HepG2 (cell line): Measurements from ENCODE around the gene STK39. TPM values are rescaled to one million over a fixed set of nuclear protein-coding genes. Genes with fewer than 3 reads are reported as not detected.

Experiments
- ATAC-seq: fragments of 200-7000 bp; cut with Tn5 transposase; 3 replicates; pipeline ENCODE4 v1.9.1; 2020; ENCODE audit warnings: mild to moderate bottlenecking, moderate library complexity
- BruUV-seq: library from RNA; stranded (reverse); fragments of 400-500 nt; replicated peaks from 2 replicates; lab custom pipeline; 2021; lab: Mats Ljungman, UMichigan
- CTCF ChIA-PET: fragments of 300-600 bp; formaldehyde crosslinking; extraction: SDS; loops from one replicate; lab custom pipeline; 2021; ENCODE audit warnings: low total read pairs, inconsistent platforms, low intra/inter-chr PET ratio; lab: Yijun Ruan, JAX
- POLR2A ChIA-PET: fragments of 350-600 bp; sonication (Branson Sonifier 250); formaldehyde crosslinking; loops from one replicate; lab custom pipeline; 2020; ENCODE audit warnings: antibody characterized with exemption, inconsistent platforms; lab: Yijun Ruan, JAX
- DNase-seq: peaks from one replicate; pipeline ENCODE4 v3.0.0-alpha.2; 2015; ENCODE audit warnings: low spot score
- FAIRE-seq: peaks from 3 replicates; lab custom pipeline; 2011; peaks lifted over from hg19 to GRCh38; lab: Jason Lieb, UNC
- H2AFZ ChIP-seq: one replicate; pipeline ENCODE4 v1.6.1; 2011; ENCODE audit warnings: low read length, inconsistent platforms
- H3K27ac ChIP-seq: fragments of 300-600 bp; 3 replicates; pipeline ENCODE4 v1.8.0; 2011; ENCODE audit warnings: mixed run types, mild to moderate bottlenecking, mixed read lengths, low read length, inconsistent platforms; ENCODE audit not compliant: insufficient read depth; ENCODE audit errors: extremely low read length
- H3K27me3 ChIP-seq, 2 experiments: fragments of 200-600 bp in 1 of 2; 2 replicates in 1 of 2; 3 replicates in 1 of 2; pipeline versions ENCODE4 v1.6.0 to v1.8.0; 2011; ENCODE audit warnings: low read length in 2 of 2, mild to moderate bottlenecking in 2 of 2, moderate library complexity in 2 of 2, inconsistent platforms in 1 of 2; ENCODE audit not compliant: insufficient read depth in 2 of 2, control insufficient read depth in 1 of 2
- H3K36me3 ChIP-seq, 2 experiments: fragments of 200-600 bp in 1 of 2; replicated peaks in 1 of 2; 2 replicates in 1 of 2; 3 replicates in 1 of 2; pipeline versions ENCODE4 v1.5.1 to v1.8.0; 2011; ENCODE audit warnings: low read length in 2 of 2, inconsistent platforms in 1 of 2; ENCODE audit not compliant: insufficient read depth in 2 of 2, control insufficient read depth in 1 of 2
- H3K4me1 ChIP-seq: 2 replicates; pipeline ENCODE4 v1.5.1; 2012; ENCODE audit warnings: low read length, inconsistent platforms; ENCODE audit not compliant: insufficient read depth
- H3K4me2 ChIP-seq: 2 replicates; pipeline ENCODE4 v1.6.0; 2011; ENCODE audit warnings: low read depth, low read length, inconsistent platforms
- H3K4me3 ChIP-seq, 3 experiments: fragments of 200-600 bp in 1 of 3; sonication (generic), shearing (Covaris generic) in 1 of 3; replicated peaks in 1 of 3; 2 replicates each; pipeline ENCODE4 v1.5.1; 2011 to 2016; ENCODE audit warnings: low read length in 3 of 3, inconsistent platforms in 2 of 3, low read depth in 2 of 3, mild to moderate bottlenecking in 2 of 3, control low read depth in 1 of 3, mixed read lengths in 1 of 3; ENCODE audit not compliant: insufficient read depth in 1 of 3
- H3K79me2 ChIP-seq: one replicate; pipeline ENCODE4 v1.6.1; 2011; ENCODE audit warnings: low read length, inconsistent platforms; ENCODE audit not compliant: insufficient read depth
- H3K9ac ChIP-seq: 2 replicates; pipeline ENCODE4 v1.6.0; 2011; ENCODE audit warnings: mild to moderate bottlenecking, low read depth, low read length, inconsistent platforms; ENCODE audit not compliant: insufficient read depth
- H3K9me3 ChIP-seq: 2 replicates; pipeline ENCODE4 v1.5.1; 2012; ENCODE audit warnings: mild to moderate bottlenecking, low read length
- H4K20me1 ChIP-seq: 2 replicates; pipeline ENCODE4 v1.6.0; 2011; ENCODE audit warnings: inconsistent platforms, mild to moderate bottlenecking, low read length, moderate library complexity; ENCODE audit not compliant: insufficient read depth
- ARNTL ChIP-seq: sonication (generic); formaldehyde crosslinking; IDR thresholded peaks from 2 replicates; pipeline ENCODE4 v1.4.0; 2020; ENCODE audit warnings: mild to moderate bottlenecking, missing genetic modification reagents
- GFI1 ChIP-seq: sonication (generic); formaldehyde crosslinking; IDR thresholded peaks from 2 replicates; pipeline ENCODE4 v1.5.0; 2020; ENCODE audit warnings: missing genetic modification reagents, mild to moderate bottlenecking, borderline replicate concordance
- GMEB1 ChIP-seq: sonication (generic); formaldehyde crosslinking; IDR thresholded peaks from 2 replicates; pipeline ENCODE4 v1.5.1; 2020; ENCODE audit warnings: missing genetic modification reagents, mild to moderate bottlenecking, borderline replicate concordance
- LRRFIP1 ChIP-seq: sonication (generic); formaldehyde crosslinking; conservative IDR thresholded peaks from 2 replicates; pipeline ENCODE4 v1.4.0; 2020; ENCODE audit warnings: missing genetic modification reagents
- MAFK ChIP-seq, 2 experiments: IDR thresholded peaks in 1 of 2; conservative IDR thresholded peaks in 1 of 2; 2 replicates each; pipeline ENCODE4 v1.6.1; 2011; ENCODE audit warnings: improper control_type of control experiment in 2 of 2, low read length in 2 of 2
- MEF2D ChIP-seq: sonication (generic); formaldehyde crosslinking; IDR thresholded peaks from 2 replicates; pipeline ENCODE4 v1.5.1; 2020; ENCODE audit warnings: mild to moderate bottlenecking, missing genetic modification reagents
- RBM22 ChIP-seq: fragments of 200-400 bp; formaldehyde crosslinking; optimal IDR thresholded peaks from 2 replicates; pipeline ENCODE3; 2017; ENCODE audit warnings: mild to moderate bottlenecking, low read length, moderate library complexity
- SMC3 ChIP-seq: IDR thresholded peaks from 2 replicates; pipeline ENCODE4 v1.6.1; 2011; ENCODE audit warnings: low read length, improper control_type of control experiment
- ZMYM4 ChIP-seq: sonication (generic); formaldehyde crosslinking; IDR thresholded peaks from 2 replicates; pipeline ENCODE4 v1.8.1; 2023; ENCODE audit warnings: mild to moderate bottlenecking, missing genetic modification reagents
- ZNF362 ChIP-seq: sonication (generic); formaldehyde crosslinking; IDR thresholded peaks from 2 replicates; pipeline ENCODE4 v1.4.0; 2020; ENCODE audit warnings: missing genetic modification reagents, mild to moderate bottlenecking, borderline replicate concordance
- WGBS: methylation state at CpG from one replicate; pipeline ENCODE4 v1.1.6; 2017; ENCODE audit warnings: low lambda C conversion rate; 5-methylcytosine and 5-hydroxymethylcytosine counted together
- in situ Hi-C: cut with HindIII; loops from 2 replicates; pipeline ENCODE4 v1.10.0; 2017; ENCODE audit warnings: low pct_unique_long_range_greater_than_20kb; ENCODE audit not compliant: extremely low pct_ligation_motif_present
- intact Hi-C: fragments of 100-400 bp; cut with micrococcal nuclease; formaldehyde crosslinking; loops from one replicate; pipeline ENCODE4 v1.10.0; 2022; ENCODE audit not compliant: unreplicated experiment
- polyA plus RNA-seq, 8 experiments: library from polyadenylated mRNA; depleted of rRNA in 3 of 8; stranded (reverse) in 7 of 8; unstranded in 1 of 8; fragments of >200 nt; fragmentation: Illumina TruSeq in 4 of 8; extraction: Trizol in 4 of 8; gene quantifications; 2 replicates each; pipeline versions ENCODE4 v1.2.1 to v1.2.3, GENCODE V29; 2011 to 2016; ENCODE audit warnings: low read depth in 4 of 8, missing spikeins in 1 of 8, mixed read lengths in 1 of 8; ENCODE audit not compliant: insufficient read depth in 1 of 8
- total RNA-seq, 5 experiments: library from RNA; depleted of rRNA; stranded (reverse); fragments of >200 nt; fragmentation: Illumina TruSeq; extraction: Trizol; gene quantifications; 2 replicates each; pipeline ENCODE4 v1.2.3, GENCODE V29; 2016; ENCODE audit warnings: low read depth in 1 of 5
- TF ChIP-seq, protein P1 (sequence below): sonication (generic); formaldehyde crosslinking; IDR thresholded peaks from 2 replicates; pipeline ENCODE4 v1.5.0; 2020; ENCODE audit warnings: missing genetic modification reagents
- TF ChIP-seq, protein P2 (sequence below): sonication (generic); formaldehyde crosslinking; IDR thresholded peaks from 2 replicates; pipeline ENCODE4 v1.5.0; 2020; ENCODE audit warnings: mild to moderate bottlenecking, missing genetic modification reagents, moderate library complexity
- TF ChIP-seq, protein P3 (sequence below): sonication (generic); formaldehyde crosslinking; IDR thresholded peaks from 2 replicates; pipeline ENCODE4 v1.8.1; 2023; ENCODE audit warnings: mild to moderate bottlenecking, missing genetic modification reagents, borderline replicate concordance

The STK39 gene
- total and polyA plus RNA-seq, 2 of the 13 experiments (the other 11 are each of a cell fraction or from before 2014, with no cell fraction given): 27.3 to 38.4 TPM

GRCh38 chr2:168118733-168119514 is 128.5 kb downstream of the STK39 start:
- ChIA-PET POLR2A (no interaction called here), CTCF (interaction anchor here (1.2 to 2.0 kb wide), 4 partner anchors 154 to 1579 kb away, joined by 4 to 12 read pairs (median 4); no protein-coding TSS in a partner anchor)
- no TSS peak for BruUV-seq
- ATAC-seq: peak; percentile 79
- no peaks in the 10 kb centered on the region for H3K79me2 ChIP-seq
- no peak overlapping the region for H2AFZ ChIP-seq
- no peaks in the 10 kb centered on the region for H4K20me1 ChIP-seq
- peaks cover 14 to 49% of the 10 kb centered on the region in 2 experiments for H3K36me3 ChIP-seq
- no peak overlapping the region for H3K4me3 ChIP-seq
- peak; percentile 71 for DNase-seq
- H3K4me2 ChIP-seq: no peak overlapping the region
- H3K9me3 ChIP-seq: no peaks in the 10 kb centered on the region
- no peaks in the 10 kb centered on the region for H3K27me3 ChIP-seq
- intact Hi-C loops: loop anchor here (1.0 to 5.0 kb wide), 10 partner anchors 154 to 1580 kb away; partner anchors contain the start of gene B3GALT1
- no peaks in the 10 kb centered on the region for H3K4me1 ChIP-seq
- in situ Hi-C loops: loop anchor here (5.0 to 25.0 kb wide), 5 partner anchors 582 to 1582 kb away; partner anchors contain the start of gene XIRP2
- no peak overlapping the region for H3K9ac ChIP-seq
- H3K27ac ChIP-seq: no peak overlapping the region
- peak; percentile 73 for FAIRE-seq
- WGBS: 89% methylated on average over 10 of the region's 10 CpGs
- TF ChIP-seq SMC3: peak; percentile 35
- TF ChIP-seq GFI1 (CRISPR knock-in tag): peak; percentile 33; the same call in 1 of the 2 replicates
- TF ChIP-seq, protein P1, sequence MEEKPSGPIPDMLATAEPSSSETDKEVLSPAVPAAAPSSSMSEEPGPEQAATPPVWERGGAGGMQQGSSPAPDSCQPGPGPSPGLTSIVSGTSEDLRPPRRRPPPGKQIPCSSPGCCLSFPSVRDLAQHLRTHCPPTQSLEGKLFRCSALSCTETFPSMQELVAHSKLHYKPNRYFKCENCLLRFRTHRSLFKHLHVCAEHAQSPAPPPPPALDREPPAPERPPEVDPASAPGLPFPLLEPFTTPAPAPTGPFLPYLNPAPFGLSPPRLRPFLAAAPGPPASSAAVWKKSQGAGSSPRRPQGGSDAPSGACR (CRISPR knock-in tag): no peak
- TF ChIP-seq ARNTL (CRISPR knock-in tag): peak; percentile 10; the same call in 1 of the 2 replicates
- TF ChIP-seq RBM22: peak; percentile 28
- TF ChIP-seq, protein P2, sequence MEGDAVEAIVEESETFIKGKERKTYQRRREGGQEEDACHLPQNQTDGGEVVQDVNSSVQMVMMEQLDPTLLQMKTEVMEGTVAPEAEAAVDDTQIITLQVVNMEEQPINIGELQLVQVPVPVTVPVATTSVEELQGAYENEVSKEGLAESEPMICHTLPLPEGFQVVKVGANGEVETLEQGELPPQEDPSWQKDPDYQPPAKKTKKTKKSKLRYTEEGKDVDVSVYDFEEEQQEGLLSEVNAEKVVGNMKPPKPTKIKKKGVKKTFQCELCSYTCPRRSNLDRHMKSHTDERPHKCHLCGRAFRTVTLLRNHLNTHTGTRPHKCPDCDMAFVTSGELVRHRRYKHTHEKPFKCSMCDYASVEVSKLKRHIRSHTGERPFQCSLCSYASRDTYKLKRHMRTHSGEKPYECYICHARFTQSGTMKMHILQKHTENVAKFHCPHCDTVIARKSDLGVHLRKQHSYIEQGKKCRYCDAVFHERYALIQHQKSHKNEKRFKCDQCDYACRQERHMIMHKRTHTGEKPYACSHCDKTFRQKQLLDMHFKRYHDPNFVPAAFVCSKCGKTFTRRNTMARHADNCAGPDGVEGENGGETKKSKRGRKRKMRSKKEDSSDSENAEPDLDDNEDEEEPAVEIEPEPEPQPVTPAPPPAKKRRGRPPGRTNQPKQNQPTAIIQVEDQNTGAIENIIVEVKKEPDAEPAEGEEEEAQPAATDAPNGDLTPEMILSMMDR: peak; percentile 71
- TF ChIP-seq ZNF362 (CRISPR knock-in tag): 0 out of 2 replicates have a peak, but pooled peaks have one; percentile 31
- peak in 1 of 2 experiments; percentile 4; a peak in 1 of 4 replicates for TF ChIP-seq MAFK (conservative IDR thresholded peaks at IDR 0.05 in 1 of 2, IDR thresholded peaks at IDR 0.05 in 1 of 2; ENCODE audit: low read length in 2 of 2)
- 0 out of 2 replicates have a peak, but pooled peaks have one; percentile 13 for TF ChIP-seq ZMYM4 (CRISPR knock-in tag)
- TF ChIP-seq, protein P3, sequence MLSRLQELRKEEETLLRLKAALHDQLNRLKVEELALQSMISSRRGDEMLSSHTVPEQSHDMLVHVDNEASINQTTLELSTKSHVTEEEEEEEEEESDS (CRISPR knock-in tag): 0 out of 2 replicates have a peak, but pooled peaks have one; percentile 13
- no peak for TF ChIP-seq MEF2D (CRISPR knock-in tag)
- TF ChIP-seq GMEB1 (CRISPR knock-in tag): 0 out of 2 replicates have a peak, but pooled peaks have one; percentile 44
- TF ChIP-seq LRRFIP1 (CRISPR knock-in tag): 0 out of 2 replicates have a peak, but pooled peaks have one; percentile 38
